GM12892 (cell line): Measurements from ENCODE around the gene GATA2.

Experiments used
- POLR2A ChIP-seq: IDR thresholded peaks from 2 replicates; pipeline ENCODE4 v1.6.1; 2011; ENCODE audit warnings: low read depth, low read length, control low read depth
- POLR2AphosphoS5 ChIP-seq: IDR thresholded peaks from 2 replicates; pipeline ENCODE4 v1.6.1; 2011; ENCODE audit warnings: low read depth, low read length, control low read depth
- TAF1 ChIP-seq: IDR thresholded peaks from 2 replicates; pipeline ENCODE4 v1.6.1; 2011; ENCODE audit warnings: low read depth, mild to moderate bottlenecking, control low read depth, low read length, borderline replicate concordance

- TF ChIP-seq POLR2A (no peak), TAF1 (no peak), POLR2AphosphoS5 (no peak)
Measured at GRCh38 chr3:128464702-128465101, 28.3 kb downstream of the GATA2 start.
